ENCODE data around the gene DIPK2A.

- no peak for TF ChIP-seq CTCF (conservative IDR thresholded peaks at IDR 0.05; ENCODE audit: low read depth, low read length)
- TF ChIP-seq MAZ (IDR thresholded peaks at IDR 0.05; ENCODE audit: borderline replicate concordance, low read depth, low read length) = no peak
- 0 out of 2 replicates have a peak, but pooled peaks have one; percentile 6 for TF ChIP-seq CHD1 (IDR thresholded peaks at IDR 0.05; ENCODE audit: low read depth, low read length)
- TF ChIP-seq ELK1 (IDR thresholded peaks at IDR 0.05; ENCODE audit: borderline replicate concordance, low read depth, low read length) = no peak
- TF ChIP-seq POLR2A (IDR thresholded peaks at IDR 0.05; ENCODE audit: low read depth, low read length) = no peak
- TF ChIP-seq MXI1 (IDR thresholded peaks at IDR 0.05; ENCODE audit: borderline replicate concordance, low read depth, low read length) = no peak
- TF ChIP-seq BHLHE40 (IDR thresholded peaks at IDR 0.05; ENCODE audit: low read depth, low read length) = 0 out of 2 replicates have a peak, but pooled peaks have one; percentile 28
- no peak for TF ChIP-seq CEBPB (IDR thresholded peaks at IDR 0.05; ENCODE audit: low read depth, low read length)
- TF ChIP-seq SMC3 (IDR thresholded peaks at IDR 0.05; ENCODE audit: low read depth, low read length) = no peak
- no peak for TF ChIP-seq FOS (IDR thresholded peaks at IDR 0.05; ENCODE audit: low read depth, low read length)
- TF ChIP-seq USF2 (IDR thresholded peaks at IDR 0.05; ENCODE audit: low read depth, low read length) = no peak
- no peak for TF ChIP-seq RFX5 (IDR thresholded peaks at IDR 0.05; ENCODE audit: low read depth, low read length)
- no peak for TF ChIP-seq RAD21 (IDR thresholded peaks at IDR 0.05; ENCODE audit: low read length)
- TF ChIP-seq RCOR1 (IDR thresholded peaks at IDR 0.05; ENCODE audit: insufficient replicate concordance, low read length) = no peak
Measured at GRCh38 chr3:143972155-143972504, 507 bp downstream of the DIPK2A start.

Measured in IMR-90 (cell line).